Measurements from ENCODE around the gene GLYR1. TPM values are rescaled to one million over a fixed set of nuclear protein-coding genes. Genes with fewer than 3 reads are reported as not detected.

The GLYR1 gene
- total RNA-seq, 4 donors from 2014 or later = 38.8 to 64.7 (median 41.5) TPM

DNA sequence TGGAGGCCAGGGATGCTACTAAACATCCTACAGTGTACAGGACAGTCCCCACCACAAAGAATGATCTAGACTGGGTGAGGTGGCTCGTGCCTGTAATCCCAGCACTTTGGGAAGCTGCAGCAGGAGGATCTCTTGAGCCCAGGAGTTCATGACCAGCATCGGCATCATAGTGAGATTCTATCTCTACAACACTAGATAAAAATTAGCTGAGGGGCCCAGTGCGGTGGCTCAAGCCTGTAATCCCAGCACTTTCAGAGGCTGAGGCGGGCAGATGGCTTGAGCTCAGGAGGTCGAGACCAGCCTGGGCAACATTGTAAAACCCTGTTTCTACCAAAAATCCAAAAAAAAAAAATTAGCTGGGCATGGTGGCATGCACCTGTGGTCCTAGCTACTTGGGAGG, 74.7 kb downstream of the GLYR1 start:
- TF ChIP-seq, protein P1, sequence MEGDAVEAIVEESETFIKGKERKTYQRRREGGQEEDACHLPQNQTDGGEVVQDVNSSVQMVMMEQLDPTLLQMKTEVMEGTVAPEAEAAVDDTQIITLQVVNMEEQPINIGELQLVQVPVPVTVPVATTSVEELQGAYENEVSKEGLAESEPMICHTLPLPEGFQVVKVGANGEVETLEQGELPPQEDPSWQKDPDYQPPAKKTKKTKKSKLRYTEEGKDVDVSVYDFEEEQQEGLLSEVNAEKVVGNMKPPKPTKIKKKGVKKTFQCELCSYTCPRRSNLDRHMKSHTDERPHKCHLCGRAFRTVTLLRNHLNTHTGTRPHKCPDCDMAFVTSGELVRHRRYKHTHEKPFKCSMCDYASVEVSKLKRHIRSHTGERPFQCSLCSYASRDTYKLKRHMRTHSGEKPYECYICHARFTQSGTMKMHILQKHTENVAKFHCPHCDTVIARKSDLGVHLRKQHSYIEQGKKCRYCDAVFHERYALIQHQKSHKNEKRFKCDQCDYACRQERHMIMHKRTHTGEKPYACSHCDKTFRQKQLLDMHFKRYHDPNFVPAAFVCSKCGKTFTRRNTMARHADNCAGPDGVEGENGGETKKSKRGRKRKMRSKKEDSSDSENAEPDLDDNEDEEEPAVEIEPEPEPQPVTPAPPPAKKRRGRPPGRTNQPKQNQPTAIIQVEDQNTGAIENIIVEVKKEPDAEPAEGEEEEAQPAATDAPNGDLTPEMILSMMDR (IDR thresholded peaks at IDR 0.05; ENCODE audit: low read depth) = no peak

DNA sequence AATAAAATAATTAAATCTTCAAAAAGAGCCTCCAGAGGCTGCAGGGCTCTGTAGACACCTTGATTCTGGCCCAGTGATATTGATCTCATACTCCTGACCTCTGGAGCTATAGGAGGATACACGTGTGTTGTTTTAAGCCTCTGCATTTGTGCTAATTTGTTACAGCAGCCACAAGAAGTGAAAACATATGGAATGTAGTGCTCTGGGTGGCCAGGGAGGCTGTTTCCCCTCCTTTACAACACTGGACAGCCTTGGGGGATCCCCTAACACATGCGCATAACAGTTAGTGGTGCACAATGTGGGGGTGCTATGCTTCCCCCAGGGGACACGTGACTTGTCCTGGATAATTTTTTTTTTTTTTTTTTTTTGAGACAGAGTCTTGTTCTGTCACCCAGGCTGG, 75.4 kb downstream of the GLYR1 start:
- TF ChIP-seq, protein P1 (IDR thresholded peaks at IDR 0.05; ENCODE audit: low read depth) = no peak

DNA sequence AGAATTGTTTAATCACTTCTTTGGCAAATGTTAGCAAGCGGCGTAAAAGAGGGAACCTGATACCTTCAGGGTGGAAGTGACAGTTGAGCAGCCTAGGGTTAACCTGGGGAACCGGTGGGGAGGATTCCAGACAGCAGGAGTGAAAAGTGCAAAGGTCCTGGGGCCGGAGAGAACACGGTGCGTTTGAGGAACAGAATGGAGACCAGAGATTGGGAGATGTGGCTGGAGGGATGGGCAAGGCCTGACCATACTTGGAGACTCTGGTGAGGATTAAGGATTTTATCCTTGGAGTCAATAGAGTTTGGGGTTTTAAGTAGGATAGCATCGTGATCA, 77.8 kb downstream of the GLYR1 start:
- TF ChIP-seq, protein P1 (IDR thresholded peaks at IDR 0.05; ENCODE audit: low read depth) = no peak

DNA sequence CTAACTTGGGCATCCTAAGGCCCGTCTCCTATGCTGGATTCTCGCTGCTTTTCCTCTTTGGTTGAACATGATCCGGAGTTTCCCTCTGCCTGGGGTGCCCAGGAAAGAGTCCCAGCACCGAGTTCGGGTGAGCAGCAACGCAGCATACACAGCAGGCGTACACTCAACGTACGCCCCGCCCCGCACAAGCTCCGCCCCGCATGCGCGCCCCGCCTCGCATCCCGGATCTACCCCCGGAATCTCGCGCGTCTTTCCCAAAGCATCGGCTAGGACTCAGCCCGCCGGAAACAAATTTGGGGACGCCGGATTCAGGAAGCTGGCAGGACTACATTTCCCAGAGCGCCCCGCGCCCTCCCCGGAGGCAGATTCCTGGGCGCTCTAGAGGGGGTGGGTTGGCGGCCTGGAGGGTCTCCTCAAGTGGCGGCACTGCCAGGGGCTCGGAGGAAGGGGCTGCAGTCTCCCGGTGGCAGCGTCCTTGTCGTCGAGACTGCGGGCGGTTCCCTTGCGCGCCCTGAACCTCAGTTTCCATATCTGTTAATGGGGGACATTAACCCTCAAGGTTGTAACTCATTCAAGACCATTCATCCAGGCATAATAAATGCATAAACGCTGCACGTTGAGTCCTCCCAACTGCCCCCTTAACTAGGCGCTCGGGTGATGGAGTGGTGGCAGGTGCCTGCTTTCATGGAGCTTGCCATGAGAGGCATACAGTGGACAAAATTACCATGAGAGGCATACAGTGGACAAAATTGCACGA, 78.4 kb downstream of the GLYR1 start:
- TF ChIP-seq, protein P1 (IDR thresholded peaks at IDR 0.05; ENCODE audit: low read depth) = no peak

DNA sequence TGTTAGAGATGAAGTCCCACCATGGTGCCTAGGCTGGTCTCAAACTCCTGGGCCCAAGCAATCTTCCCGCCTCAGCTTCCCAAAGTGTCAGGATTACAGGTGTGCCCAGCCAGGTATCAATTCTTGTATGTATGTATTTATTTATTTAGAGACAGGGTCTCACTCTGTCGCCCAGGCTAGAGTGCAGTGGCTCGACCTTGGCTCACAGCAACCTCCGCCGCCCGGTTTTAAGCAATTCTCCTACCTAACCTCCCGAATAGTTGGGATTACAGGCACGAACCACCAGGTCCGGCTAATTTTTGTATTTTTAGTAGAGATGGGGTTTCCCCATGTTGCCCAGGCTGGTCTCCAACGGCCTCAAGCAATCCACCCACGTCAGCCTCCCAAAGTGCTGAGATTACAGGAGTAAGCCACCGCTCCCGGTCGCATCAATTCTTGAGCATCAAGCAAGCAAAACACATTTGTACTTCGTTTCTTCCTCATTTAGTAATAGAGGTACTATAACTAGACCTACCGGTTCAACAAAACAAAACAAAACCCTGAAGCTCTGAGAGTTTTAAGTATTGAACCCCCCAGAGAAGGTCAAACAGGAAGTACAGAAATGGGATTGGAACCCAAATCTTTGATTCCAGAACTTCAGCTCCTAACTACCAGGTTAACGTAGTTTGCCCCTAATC, 79.1 kb downstream of the GLYR1 start:
- TF ChIP-seq, protein P1 (IDR thresholded peaks at IDR 0.05; ENCODE audit: low read depth) = no peak

DNA sequence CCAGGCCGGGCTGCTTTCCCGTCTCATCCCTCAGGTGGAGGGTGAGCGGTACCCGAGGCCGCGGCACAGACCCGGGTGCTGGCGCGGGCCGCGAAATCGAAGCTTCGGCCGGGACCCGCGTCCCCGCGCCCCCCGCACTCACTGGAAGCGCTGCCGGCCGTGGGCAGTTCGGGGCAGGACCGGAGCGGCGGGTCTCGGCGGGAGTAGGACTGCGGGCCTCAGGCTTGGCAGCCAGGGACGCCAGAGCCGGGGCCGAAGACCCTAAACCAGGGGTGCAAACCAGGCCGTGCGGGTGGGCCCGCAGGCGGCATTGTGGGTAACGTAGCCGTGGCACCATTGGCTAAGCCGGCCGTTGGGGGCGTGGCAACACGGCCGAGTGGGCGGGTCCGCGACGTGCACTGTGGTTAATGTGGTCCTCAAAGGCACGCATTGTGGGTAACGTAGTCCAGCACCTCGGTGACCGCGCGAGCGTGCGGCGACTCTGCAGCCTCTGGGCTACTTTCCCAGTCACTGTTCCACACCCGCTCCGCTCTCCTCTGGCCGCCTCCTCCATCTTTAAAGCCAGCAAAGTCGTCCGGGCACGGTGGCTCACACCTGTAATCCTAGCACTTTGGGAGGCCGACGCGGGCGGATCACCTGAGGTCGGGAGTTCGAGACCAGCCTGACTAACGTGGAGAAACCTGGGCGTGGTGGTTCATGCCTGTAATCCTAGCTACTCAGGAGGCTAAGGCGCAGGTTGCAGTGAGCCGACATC, 80.0 kb downstream of the GLYR1 start, which contains the start of gene ZNF500:
Gene ZNF500 (minus strand): TSS at position 288 of the 754 bp plus-strand sequence. CDS start 1,184 bp downstream, outside the sequence.
- TF ChIP-seq, protein P1 (IDR thresholded peaks at IDR 0.05; ENCODE audit: low read depth) = no peak

Data from subcutaneous adipose tissue (tissue), 4 donors.